HG03378 (cell line): ENCODE measurements around the gene KAZN.

Experiments used
- ATAC-seq: cut with Tn5 transposase; IDR thresholded peaks from one replicate; pipeline ENCODE4 v1.9.1; 2021; ENCODE audit warnings: mild to moderate bottlenecking, moderate library complexity; ENCODE audit not compliant: unreplicated experiment

KAZN gene

DNA sequence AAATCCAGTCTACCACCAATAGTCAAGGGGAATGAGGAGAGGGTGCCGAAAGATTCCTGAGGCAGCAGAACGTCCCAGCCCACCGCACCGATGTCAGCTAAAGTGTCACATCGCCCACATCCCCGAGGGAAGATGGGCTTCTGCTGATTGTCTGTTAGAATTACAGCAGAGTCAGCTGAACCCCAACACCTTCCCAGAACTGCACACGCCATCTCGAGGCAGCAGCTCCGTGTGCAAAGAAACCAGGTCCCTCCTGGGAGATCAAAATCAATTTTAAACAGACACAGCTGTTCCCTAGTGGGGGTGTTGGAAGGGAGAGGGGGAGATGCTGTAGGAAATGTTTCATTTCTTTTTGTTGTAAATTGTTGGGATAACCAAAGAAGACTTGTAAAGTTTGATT lies 12.8 kb upstream of the KAZN start:
- ATAC-seq: no peak

DNA sequence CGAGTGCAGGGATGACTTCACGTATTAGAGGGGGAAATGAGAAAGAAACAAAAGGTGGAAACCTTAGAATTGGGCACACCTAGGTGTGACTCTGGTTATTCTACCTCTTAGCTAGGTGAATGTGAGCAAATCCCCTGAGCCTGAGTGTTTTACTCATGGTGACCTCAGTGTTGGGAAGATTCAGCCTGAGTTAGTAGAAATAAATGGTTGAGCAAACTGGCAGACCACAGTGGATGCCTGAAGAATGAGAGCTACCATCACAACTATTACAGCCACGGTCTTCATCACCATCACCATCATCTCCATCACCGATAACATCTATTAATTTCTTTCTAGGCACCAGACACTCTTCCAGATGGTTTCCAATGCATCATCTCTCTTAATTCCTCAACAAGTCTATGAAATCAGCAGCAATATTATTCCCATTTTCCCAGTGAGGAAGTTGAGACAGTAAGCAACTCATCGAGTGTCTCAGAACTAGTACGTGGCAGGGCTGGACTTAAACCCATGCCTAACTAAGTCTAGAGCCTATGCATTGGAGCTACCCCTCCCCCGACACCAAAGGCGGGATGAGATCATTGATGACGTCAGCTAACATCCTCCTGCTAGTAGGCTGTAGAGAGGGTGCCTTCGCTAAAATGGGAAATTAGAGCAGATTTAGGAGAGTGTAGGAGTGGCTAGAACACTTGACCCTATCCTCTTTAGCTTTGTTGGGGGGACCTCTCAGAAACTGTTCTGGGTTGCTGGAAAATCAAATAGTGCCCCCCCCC lies 7.9 kb upstream of the KAZN start:
- no peak for ATAC-seq

DNA sequence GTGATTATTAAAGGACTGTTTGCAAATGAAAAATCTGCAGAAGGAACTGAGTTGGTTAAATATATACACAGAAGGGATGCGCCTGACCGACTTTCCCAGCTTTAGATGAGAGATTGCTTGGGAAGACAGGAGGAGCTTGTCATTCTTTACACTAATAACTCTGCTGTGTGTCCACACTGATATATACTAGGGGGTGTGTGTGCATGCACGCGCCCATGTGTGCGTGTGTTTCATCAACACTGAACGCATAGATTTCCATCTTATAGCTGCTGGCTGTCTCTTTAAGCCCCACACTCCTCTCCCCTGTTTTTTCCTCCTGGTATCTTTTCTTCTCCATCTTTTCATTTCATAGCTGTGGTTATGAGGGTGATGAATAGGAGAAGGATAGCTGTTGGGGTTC lies 6.9 kb upstream of the KAZN start:
- no peak for ATAC-seq

DNA sequence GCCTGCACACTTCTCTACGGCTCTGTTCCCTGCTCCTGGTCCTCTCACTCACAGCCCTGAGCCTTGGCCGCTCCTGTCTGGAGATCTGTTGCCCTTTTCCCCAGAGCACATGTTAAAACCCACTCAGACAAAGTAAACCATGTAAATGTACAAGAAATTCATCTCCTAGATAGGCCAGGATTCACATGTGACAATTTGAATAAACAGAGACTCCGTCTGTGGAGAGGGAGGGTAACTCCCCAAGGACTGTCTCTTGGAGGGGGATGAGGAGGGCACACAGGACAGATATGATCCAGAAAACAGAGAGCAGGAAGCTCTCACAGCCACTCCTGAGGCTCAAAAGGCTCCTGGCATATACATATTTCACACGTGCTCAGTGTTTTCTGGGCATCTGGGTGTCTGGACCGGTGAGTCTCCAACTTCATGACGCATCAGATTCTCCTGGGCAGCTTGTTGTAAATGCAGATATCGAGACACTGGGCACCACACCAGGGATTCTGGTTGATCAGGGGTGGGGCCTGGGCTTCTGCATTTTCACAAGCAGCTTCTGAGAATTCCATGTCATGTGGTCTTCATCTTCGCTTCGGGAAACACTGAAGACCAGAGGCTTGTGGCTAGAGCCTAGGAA lies 6.4 kb upstream of the KAZN start:
- no peak for ATAC-seq

DNA sequence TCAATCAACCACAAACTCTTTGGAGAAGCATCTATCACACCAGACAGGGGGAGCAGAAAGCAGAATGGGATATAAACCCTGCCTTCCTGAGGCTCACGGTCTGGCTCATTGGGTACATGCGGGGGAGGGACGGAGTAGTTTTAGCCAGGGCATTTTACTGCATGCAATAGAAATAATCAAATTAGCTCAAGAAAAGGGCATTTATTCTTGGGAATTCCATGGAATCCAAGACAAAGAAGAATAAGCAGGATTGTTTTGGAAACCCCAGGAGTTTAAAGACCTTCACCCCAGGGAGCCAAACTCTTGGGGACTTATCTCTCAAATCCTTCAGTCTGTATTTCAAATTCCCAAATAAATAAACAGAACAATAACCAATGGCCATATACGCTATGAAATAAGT lies 5.2 kb upstream of the KAZN start:
- no peak for ATAC-seq

DNA sequence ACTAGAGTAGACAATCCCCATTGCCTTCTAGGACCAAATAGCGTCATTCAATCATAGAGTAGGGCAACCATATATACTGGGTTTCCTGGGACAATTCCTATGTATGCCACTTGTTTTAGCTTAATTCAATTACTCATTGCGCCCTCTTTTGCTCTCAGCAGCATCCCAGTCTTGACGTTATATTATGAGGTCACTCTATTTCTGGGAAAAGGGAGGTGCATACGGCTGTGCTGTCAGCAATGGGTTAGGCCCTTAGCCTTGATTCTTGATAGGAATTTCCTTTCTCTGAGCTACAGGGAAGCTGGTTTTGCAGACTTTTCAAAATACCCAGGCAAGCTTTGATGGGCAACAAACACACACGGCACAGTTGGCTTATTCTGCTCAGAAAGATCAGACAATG lies 4.4 kb upstream of the KAZN start:
- no peak for ATAC-seq

DNA sequence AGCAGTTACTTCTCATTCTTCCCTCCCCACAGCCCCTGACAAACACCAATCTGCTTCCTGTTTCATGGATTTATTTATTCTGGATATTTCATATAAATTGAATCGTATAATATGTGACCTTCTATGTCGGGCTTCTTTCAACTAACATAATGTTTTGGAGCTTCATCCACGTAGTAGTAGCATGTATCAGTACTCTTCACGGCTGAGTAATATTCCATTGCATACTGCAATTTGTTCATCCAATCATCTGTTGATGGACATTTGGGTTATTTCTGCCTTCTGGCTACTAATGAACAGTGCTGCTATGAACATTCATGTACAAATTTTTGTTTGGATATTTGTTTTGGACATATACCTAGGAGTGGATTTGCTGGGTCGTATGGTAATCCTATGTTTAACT lies 1.9 kb upstream of the KAZN start:
- ATAC-seq: no peak

DNA sequence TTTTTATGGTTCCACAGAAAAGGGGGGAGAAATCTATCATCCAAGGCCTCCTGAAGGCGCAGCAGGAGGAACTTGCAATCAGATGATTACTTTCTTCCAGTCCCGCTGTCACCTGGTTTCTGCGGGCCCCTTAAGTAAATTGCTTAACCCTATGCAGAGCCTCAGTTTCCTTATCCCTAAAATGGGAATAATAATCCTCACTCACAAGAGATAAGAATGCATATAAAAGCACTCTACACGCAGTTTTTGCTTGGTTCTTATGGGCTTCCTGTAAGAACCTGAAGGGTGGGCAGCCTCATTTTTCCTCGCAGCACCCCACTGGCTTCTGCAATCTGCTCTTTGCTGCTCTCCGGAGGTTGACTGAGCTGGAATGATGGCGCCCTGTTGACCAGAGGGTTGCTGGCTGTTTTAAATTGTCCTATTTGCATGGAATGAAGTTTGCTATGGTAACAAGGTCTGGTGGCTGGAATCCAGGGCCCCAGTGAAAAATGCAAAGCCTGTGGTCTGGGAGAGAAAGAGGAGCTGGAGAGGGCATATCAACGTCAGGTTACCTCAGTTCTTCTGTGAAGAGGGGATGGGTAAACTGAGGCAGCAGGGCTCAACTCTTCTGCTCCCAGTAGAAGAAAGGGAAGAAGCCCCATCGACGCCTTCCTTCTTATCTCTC lies 1.0 kb upstream of the KAZN start:
- no peak for ATAC-seq

DNA sequence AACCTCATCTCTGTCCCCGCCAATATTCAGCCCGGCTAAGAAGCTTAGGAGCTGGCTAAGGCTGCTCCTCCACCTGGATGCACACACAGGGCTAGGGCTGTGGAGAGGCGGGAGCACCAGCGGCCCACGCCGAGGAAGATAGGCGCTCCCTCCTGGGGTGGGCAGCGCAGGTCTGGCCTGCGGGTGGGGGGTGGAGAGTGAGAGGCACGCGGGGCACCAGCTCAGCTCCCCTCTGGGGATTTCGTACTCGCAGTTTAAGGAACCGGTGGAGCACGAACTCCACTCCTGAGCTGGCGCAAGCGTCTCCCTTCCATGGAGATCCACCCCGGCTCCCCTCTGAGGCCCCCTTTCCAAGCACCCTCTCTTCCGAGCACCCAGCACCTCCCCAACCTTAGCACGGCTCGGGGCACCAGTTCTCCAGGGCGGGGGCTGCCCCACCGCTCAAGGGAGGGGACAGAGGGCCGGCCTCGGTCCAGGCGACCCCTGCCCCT lies 433 bp upstream of the KAZN start:
- no peak for ATAC-seq

DNA sequence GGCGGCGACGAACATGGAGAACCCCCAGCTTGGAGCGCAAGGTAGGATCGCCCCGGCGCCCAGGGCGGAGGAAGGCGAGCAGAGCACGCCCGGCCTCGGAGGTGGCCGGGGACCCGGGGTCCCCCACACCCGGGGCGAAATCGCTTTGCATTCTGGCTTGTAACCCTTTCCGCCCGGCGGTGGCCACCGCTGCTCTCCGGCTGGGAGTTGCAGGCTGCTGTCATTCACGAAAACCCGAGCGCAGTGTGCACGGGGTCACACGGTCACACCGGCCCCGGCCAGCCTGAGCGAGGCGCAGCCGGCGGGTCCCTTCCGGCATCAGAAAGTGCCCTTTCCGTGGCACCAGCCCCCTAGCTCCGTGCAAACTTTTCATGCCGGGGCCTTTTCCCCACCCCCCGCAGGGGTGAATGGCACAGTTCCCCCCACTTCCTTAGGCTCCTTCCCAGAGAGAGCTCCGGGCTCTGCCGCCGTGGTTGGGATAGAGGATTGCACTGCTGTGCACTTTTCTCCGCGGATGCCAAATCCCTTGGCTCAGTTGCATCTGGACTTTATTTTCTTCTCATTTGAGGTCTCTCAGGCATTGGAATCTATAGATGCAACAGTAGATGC lies 802 bp downstream of the KAZN start:
- no peak for ATAC-seq

DNA sequence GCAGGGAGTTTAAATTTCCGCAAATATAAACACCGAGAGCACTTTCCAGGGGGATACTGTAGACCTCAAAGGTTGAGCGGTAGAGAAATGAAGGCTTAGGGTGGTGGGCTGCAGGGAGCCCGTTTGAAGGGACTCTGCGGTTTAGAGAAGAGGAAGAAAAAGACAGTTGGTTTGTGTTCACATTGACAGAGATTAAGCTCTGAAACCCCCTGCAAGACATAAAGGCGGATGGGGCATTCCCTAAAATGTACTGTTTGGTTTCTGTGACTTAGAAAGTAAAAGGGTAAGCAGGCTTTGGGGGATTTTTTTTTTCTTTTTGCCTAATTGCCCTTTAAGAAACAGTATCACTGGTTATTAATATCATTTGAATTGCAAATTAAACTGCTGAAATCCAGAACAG lies 1.3 kb downstream of the KAZN start:
- peak; percentile 46 for ATAC-seq

DNA sequence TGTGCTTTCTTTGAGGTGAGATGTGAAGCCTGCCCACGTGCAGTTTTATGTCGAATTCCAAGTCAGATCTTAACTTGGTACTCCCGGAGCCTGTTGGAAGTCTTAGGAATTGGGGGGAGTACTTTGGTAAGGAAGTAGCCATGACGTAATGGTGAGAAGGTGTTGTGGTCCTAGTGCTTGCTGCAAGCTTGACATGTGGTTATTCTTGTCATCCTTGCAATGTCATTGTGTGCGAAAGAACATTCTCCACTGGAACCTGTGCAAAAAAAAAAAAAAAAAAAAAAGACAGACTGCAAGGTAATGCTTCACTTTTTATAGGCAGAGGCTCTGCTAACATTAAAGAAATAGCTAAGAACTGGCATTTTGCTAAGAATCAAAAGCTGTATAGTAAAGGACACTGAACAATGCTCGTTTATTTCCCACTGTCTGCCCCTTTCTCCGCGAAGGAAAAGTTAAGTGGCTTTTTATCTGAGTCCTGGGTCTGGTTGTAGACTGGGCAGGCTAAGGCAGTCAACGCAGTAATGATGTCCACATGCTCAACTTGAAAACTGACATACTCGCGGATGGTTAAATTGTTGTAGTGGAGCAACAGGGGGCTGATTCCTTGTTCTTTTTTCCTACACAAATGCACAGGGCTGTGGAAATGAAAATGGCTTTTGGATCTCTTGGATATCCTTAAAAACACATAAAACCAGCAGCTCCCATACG lies 2.1 kb downstream of the KAZN start:
- no peak for ATAC-seq

DNA sequence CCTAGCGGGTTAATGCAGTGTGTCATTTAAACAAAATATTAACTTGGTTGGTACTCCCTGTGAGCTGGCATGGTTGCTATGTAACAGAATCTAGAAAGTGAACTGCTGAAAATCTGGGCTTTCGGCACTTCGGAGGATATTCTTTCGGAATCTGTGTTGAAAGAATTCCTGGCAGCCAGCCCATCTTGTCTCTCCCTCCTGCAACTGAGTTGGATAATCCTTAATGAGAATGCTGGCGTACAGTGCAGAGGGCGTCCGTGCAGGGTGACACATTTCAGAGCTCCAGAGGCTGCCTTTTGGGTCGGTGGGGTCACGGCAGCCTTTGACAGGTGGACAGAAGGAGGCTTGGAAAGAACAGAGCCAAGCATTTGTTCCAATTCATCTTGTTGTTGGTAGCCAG lies 3.7 kb downstream of the KAZN start:
- ATAC-seq: no peak

DNA sequence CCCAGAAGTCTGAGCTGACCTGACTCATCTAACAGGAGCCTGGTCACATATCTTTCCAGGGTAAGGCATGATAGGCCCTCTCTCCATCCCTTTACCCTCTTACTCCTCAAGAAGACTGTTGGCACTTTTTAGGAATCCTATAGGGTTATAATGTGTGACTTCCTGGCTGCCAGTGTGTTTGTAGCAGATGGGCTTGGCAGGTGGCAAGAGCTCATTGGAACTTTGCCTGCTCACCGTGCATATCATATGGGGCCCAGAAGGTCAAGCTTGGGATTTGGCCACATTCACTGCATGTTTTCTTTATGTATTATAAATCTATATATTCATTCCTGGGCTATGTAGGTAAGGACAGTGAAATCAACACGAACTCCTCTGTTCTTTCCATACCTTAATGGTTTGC lies 5.2 kb downstream of the KAZN start:
- no peak for ATAC-seq

DNA sequence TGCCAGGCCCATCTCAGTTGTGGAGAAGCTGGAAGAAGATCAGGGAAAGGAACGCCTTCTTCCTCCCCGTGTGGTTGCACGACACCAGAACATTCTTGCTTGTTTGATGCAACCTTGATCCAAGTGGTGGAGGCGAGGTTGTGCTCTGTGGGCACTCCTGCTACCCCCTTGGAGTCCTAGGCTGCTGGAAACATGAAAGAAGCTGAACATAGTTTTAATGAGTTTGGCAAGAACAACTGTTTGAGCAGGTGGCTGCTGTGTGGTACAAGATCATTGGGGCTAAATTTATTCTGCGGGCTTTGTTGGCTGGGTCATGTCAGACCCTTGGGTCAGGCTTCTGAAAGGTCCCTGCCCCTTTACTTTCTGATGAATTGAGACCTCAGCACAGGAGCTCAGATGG lies 5.9 kb downstream of the KAZN start:
- ATAC-seq: no peak

DNA sequence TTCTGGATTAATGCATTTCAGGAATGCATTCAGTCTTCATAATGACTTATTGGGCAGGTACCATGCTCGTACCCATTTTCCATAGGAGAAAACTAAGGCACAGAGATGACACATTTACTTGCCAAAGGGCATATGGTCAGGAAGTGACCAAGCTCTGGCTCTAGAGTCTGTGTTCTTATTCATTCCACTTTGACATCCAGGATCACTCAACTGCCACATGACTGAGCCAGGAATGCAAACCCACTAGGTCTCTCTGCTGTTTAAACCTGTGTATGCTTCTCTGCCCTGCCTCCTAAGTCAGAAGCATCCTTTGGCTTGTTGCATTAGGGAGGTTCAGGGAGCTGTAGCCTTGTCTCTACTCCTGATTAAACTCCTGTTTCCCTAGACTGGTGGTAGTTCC lies 7.5 kb downstream of the KAZN start:
- ATAC-seq: no peak

DNA sequence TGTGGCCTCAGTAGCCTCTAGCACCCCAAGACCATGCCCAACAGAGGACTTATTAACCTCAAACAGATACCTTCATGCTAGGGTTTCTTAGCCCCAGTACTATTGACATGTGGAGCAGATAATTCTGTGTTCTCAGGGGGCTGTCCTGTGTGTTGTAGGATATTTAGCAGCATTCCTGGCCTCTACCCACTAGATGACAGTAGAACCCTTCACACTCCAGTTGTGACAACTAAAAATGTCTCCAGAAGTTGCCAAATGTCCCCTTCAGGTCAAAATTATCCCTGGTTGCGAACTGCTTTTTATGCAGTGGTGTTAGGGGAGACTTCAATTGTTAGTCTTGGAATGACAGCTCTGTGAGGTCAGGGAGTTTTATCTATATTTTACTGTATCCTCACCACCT lies 8.1 kb downstream of the KAZN start:
- ATAC-seq: no peak

DNA sequence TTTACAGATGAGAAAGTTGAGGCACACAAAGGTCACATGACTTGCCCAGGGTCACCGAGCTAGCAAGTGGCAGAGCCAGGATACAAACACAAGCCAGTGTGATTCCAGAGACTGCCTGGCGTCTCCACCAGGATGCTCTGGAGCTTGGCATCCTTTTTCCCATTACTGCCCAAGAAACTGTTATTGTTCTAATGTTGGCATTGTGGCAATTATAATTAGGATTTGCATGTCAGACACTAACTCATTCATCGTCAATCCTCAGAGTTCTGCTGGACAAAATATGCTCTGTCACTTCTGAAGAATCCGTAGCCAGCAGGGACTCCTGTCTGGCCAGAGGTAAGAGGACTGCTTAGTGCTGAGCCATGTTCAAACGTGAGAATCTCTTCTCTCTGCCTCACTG lies 8.8 kb downstream of the KAZN start:
- no peak for ATAC-seq

DNA sequence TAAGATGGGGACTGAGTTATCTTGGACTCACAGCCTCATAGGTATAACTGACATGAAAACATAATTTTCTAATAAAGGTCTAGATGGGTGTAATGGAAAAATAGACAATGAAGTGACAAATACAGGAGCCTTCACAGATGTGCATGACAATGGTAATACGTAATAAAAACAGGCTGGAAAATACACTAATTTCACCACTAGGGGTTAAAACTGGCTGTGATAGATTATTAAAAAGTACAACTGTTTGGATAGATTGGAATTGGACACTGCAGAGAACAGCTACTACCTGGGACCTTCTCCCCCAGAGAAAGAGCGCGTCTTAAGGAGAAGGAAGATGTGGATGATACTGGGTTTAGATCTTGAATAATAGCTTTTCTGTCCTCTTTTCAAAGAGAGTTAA lies 9.8 kb downstream of the KAZN start:
- no peak for ATAC-seq

DNA sequence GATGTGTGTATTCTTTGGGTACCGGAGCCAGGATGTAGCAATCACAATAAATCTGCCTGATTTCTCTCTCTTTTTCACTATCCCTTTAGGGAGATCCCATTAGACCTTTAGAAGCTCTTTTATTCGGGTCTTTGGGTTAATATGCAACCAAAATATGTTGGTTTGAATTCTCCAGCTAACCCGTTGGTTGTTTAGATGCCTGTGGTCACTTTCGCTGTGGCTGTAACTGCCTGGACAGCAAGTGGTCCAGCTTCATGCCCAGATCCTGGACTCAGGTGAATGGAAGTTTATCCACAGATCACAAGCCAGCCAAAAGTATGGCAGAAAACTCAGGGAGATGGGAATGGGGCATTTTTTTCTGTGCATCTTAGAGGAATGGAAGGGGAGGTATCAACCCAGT lies 12.3 kb downstream of the KAZN start:
- ATAC-seq: no peak

DNA sequence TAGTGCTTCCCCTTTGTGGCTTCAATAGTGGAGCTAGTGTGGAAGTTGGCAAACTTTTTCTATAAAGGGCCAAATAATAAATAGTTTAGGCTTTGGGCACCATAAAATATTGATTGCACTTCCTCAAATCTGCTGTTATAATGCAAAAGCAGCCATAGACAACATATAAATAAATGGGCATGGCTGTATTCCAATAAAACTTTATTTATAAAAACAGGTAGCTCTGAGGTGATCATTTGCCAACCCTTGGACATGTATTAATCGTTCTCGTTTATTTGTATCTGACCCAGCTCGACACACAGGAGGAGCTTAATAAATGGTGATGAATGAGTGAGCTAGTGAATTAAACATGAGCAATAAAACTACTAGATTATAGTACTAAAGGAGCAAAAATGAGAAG lies 13.3 kb downstream of the KAZN start:
- ATAC-seq: no peak
